Islet of Langerhans (tissue), 1 donor: ENCODE data around the gene PPARG.
"Not testable (repeated sequence)": the region's sequence is repeated elsewhere in the genome, so short reads cannot be mapped to it uniquely, and the experiment has no call there.

ENCODE experiments used
- FAIRE-seq: peaks from one replicate; lab custom pipeline; 2011; peaks lifted over from hg19 to GRCh38; lab: Jason Lieb, UNC

The PPARG gene

GRCh38 chr3:12380461-12380860 lies 91.6 kb downstream of the PPARG start:
- no peak for FAIRE-seq

GRCh38 chr3:12381199-12381598 lies 92.3 kb downstream of the PPARG start:
- no peak for FAIRE-seq

- no peak for FAIRE-seq
Observed at GRCh38 chr3:12383218-12383617, 94.3 kb downstream of the PPARG start.

- FAIRE-seq: no peak
Observed at GRCh38 chr3:12384451-12385233, 95.8 kb downstream of the PPARG start.

GRCh38 chr3:12386514-12387291 lies 97.8 kb downstream of the PPARG start:
- FAIRE-seq: not testable (repeated sequence)

- no peak for FAIRE-seq
Observed at GRCh38 chr3:12388185-12388584, 99.3 kb downstream of the PPARG start.

- no peak for FAIRE-seq
Observed at GRCh38 chr3:12392101-12392878, 103.4 kb downstream of the PPARG start.

GRCh38 chr3:12393894-12394293 lies 105.0 kb downstream of the PPARG start:
- peak; percentile 9 for FAIRE-seq

- FAIRE-seq: no peak
Observed at GRCh38 chr3:12394569-12395271, 105.8 kb downstream of the PPARG start.

- FAIRE-seq: no peak
Observed at GRCh38 chr3:12395349-12396012, 106.6 kb downstream of the PPARG start.

GRCh38 chr3:12396471-12396870 lies 107.6 kb downstream of the PPARG start:
- no peak for FAIRE-seq

GRCh38 chr3:12399226-12399625 lies 110.4 kb downstream of the PPARG start:
- no peak for FAIRE-seq

GRCh38 chr3:12400616-12401194 lies 111.8 kb downstream of the PPARG start:
- FAIRE-seq: peak; percentile 33

GRCh38 chr3:12401208-12401607 lies 112.3 kb downstream of the PPARG start:
- FAIRE-seq: no peak

GRCh38 chr3:12405432-12406272 lies 116.8 kb downstream of the PPARG start:
- no peak for FAIRE-seq

GRCh38 chr3:12408984-12409683 lies 120.3 kb downstream of the PPARG start:
- FAIRE-seq: no peak

- FAIRE-seq: no peak
Observed at GRCh38 chr3:12409684-12410596, 121.1 kb downstream of the PPARG start.

GRCh38 chr3:12413721-12414255 lies 124.9 kb downstream of the PPARG start:
- FAIRE-seq: no peak
